Smooth muscle cell (in vitro differentiated cells): ENCODE measurements around the gene PARP12. TPM values are rescaled to one million over a fixed set of nuclear protein-coding genes. Genes with fewer than 3 reads are reported as not detected.

Source experiments
- DNase-seq: peaks from one replicate; lab custom pipeline; 2025; ENCODE audit not compliant: unreplicated experiment; lab: John Stamatoyannopoulos, UW
- H2AFZ ChIP-seq: fragments of 200-600 bp; sonication (generic); 2 replicates; pipeline ENCODE4 v1.6.0; 2016; ENCODE audit warnings: antibody characterized with exemption, low read depth, mild to moderate bottlenecking
- H3F3A ChIP-seq: fragments of 200-600 bp; sonication (generic); 2 replicates; pipeline ENCODE4 v1.6.0; 2017; ENCODE audit warnings: antibody characterized with exemption, low read depth
- H3K27ac ChIP-seq: fragments of 200-600 bp; sonication (generic); 2 replicates; pipeline ENCODE4 v1.5.1; 2016; ENCODE audit warnings: low read depth, mild to moderate bottlenecking
- H3K27me3 ChIP-seq: fragments of 200-600 bp; sonication (generic); 2 replicates; pipeline ENCODE4 v1.6.1; 2016; ENCODE audit warnings: low read depth, mild to moderate bottlenecking
- H3K36me3 ChIP-seq: fragments of 200-600 bp; sonication (generic); 2 replicates; pipeline ENCODE4 v1.5.1; 2016; ENCODE audit warnings: low read depth
- H3K4me1 ChIP-seq: fragments of 200-600 bp; sonication (generic); 2 replicates; pipeline ENCODE4 v1.5.1; 2016; ENCODE audit warnings: low read depth
- H3K4me2 ChIP-seq: fragments of 200-600 bp; sonication (generic); 2 replicates; pipeline ENCODE4 v1.6.0; 2016; ENCODE audit warnings: mild to moderate bottlenecking
- H3K4me3 ChIP-seq: fragments of 200-600 bp; sonication (generic); 2 replicates; pipeline ENCODE4 v1.5.1; 2016; ENCODE audit warnings: mild to moderate bottlenecking
- H3K79me2 ChIP-seq: fragments of 200-600 bp; sonication (generic); 2 replicates; pipeline ENCODE4 v1.6.0; 2016; ENCODE audit warnings: low read depth, mild to moderate bottlenecking
- H3K9ac ChIP-seq: fragments of 200-600 bp; sonication (generic); 2 replicates; pipeline ENCODE4 v1.6.0; 2016; ENCODE audit warnings: low read depth
- H3K9me3 ChIP-seq: fragments of 200-600 bp; sonication (generic); replicated peaks from 2 replicates; pipeline ENCODE4 v1.5.1; 2016; ENCODE audit warnings: low read depth
- H4K20me1 ChIP-seq: fragments of 200-600 bp; sonication (generic); 2 replicates; pipeline ENCODE4 v1.6.0; 2016; ENCODE audit warnings: low read depth
- WGBS: methylation state at CpG from one replicate; pipeline ENCODE4 v1.1.7; 2016; ENCODE audit warnings: low lambda C conversion rate; 5-methylcytosine and 5-hydroxymethylcytosine counted together
- polyA plus RNA-seq: library from polyadenylated mRNA; unstranded; fragments of >200 nt; fragmentation: Nextera tagmentation; extraction: Ambion mirVana; gene quantifications from 2 replicates; pipeline ENCODE4 v1.2.1, GENCODE V29; 2016
- total RNA-seq: library from RNA; depleted of rRNA; stranded (reverse); fragments of >200 nt; gene quantifications from 2 replicates; pipeline ENCODE4 v1.2.3, GENCODE V29; 2014
- TF ChIP-seq, protein P1 (sequence below): fragments of 200-600 bp; sonication (generic); IDR thresholded peaks from 2 replicates; pipeline ENCODE4 v1.5.1; 2017; ENCODE audit warnings: borderline replicate concordance, mild to moderate bottlenecking, antibody characterized with exemption; ENCODE audit not compliant: insufficient read depth, poor library complexity, severe bottlenecking

The PARP12 gene
- total and polyA plus RNA-seq, 2 experiments from 2014 or later = 1.4 to 2.4 TPM

DNA sequence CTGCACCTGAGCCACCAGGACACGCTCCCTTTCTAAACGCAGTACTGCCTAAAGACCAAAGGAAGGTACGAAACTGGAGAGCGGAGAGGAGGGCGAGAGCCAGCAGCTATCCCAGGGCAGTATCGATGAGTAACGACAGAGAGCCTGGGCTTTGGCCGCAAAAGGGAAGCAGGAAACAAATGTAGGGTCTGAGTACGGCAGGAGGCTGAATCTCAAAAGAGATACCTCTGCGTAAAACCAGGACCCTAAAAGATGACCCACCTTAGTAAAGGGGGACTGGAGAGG lies 20.4 kb downstream of the PARP12 start:
- H3K79me2 ChIP-seq = no peaks in the 10 kb centered on the region
- no peak overlapping the region for H2AFZ ChIP-seq
- TF ChIP-seq, protein P1, sequence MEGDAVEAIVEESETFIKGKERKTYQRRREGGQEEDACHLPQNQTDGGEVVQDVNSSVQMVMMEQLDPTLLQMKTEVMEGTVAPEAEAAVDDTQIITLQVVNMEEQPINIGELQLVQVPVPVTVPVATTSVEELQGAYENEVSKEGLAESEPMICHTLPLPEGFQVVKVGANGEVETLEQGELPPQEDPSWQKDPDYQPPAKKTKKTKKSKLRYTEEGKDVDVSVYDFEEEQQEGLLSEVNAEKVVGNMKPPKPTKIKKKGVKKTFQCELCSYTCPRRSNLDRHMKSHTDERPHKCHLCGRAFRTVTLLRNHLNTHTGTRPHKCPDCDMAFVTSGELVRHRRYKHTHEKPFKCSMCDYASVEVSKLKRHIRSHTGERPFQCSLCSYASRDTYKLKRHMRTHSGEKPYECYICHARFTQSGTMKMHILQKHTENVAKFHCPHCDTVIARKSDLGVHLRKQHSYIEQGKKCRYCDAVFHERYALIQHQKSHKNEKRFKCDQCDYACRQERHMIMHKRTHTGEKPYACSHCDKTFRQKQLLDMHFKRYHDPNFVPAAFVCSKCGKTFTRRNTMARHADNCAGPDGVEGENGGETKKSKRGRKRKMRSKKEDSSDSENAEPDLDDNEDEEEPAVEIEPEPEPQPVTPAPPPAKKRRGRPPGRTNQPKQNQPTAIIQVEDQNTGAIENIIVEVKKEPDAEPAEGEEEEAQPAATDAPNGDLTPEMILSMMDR = no peak
- no peak overlapping the region for H3K27ac ChIP-seq
- H3K36me3 ChIP-seq = no peaks in the 10 kb centered on the region
- 91% methylated on average over 10 of the region's 10 CpGs for WGBS
- DNase-seq = no peak
- H3K4me1 ChIP-seq = no peaks in the 10 kb centered on the region
- H3K4me2 ChIP-seq = no peak overlapping the region
- no peak overlapping the region for H3K9ac ChIP-seq
- no peaks in the 10 kb centered on the region for H3F3A ChIP-seq
- H3K27me3 ChIP-seq = no peaks in the 10 kb centered on the region
- no peaks in the 10 kb centered on the region for H3K9me3 ChIP-seq
- no peak overlapping the region for H3K4me3 ChIP-seq
- no peaks in the 10 kb centered on the region for H4K20me1 ChIP-seq

DNA sequence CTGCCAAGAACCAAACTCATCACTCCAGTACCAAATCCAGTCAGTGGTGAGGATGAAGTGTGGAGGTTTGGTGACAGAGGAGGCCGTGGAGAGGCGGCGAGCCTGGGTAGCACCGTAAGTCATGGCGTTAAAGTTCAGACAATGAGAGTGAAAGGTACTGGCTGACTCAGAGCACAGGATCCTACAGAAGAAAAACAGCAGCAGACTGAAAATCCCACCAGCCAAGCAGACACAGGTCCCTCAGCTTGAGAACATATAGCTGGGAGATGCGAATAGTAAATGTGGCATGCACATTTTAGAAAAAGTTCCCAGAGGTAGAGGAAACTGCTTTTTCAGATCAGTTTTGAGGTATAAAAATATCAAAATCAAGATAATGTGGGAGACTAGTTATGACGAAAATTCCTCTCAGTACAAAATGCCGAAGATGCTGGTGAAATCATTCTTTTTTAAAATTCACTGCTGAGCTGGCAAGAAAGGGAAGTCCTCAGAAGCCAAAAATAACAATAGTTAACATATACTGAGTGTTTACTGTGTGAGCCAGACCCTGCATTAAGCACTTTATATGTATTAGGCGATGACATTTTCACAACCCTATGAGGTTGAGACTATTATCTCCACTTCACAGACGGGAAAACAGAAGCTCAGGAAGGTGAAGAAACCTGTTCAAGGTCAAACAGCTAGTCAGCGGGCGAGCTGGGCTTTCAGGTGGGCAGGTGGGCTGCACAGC lies 20.9 kb downstream of the PARP12 start:
- no peaks in the 10 kb centered on the region for H3F3A ChIP-seq
- H3K27ac ChIP-seq = no peak overlapping the region
- WGBS = 88% methylated on average over 12 of the region's 12 CpGs
- no peak overlapping the region for H3K4me3 ChIP-seq
- H3K36me3 ChIP-seq = no peaks in the 10 kb centered on the region
- H3K4me1 ChIP-seq = no peaks in the 10 kb centered on the region
- no peak overlapping the region for H2AFZ ChIP-seq
- DNase-seq = no peak
- no peak overlapping the region for H3K4me2 ChIP-seq
- no peaks in the 10 kb centered on the region for H4K20me1 ChIP-seq
- no peaks in the 10 kb centered on the region for H3K79me2 ChIP-seq
- H3K9ac ChIP-seq = no peak overlapping the region
- H3K9me3 ChIP-seq = no peaks in the 10 kb centered on the region
- no peaks in the 10 kb centered on the region for H3K27me3 ChIP-seq
- TF ChIP-seq, protein P1 = no peak

DNA sequence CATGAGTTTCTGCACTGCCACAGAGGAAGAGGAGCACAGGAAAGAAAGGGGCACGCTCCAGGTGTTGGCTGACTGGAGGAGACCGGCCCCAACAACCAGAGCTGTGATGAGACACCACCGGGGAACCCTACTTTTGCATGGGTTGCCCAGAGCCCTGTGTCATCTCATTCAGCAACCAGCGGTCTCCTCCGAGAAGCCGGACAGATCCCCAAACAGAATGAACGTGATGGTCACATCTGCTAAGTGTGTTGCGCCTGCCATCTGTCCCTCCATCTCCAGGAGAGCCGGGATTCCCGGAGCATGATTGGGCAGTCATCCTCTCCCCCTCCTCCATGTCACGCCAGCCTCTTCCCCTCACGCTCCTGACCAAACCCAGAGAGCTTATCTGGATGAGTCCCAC lies 22.9 kb downstream of the PARP12 start:
- no peaks in the 10 kb centered on the region for H3K36me3 ChIP-seq
- TF ChIP-seq, protein P1 = no peak
- H3F3A ChIP-seq = no peaks in the 10 kb centered on the region
- H3K27me3 ChIP-seq = no peaks in the 10 kb centered on the region
- DNase-seq = no peak
- 93% methylated on average over 12 of the region's 12 CpGs for WGBS
- H3K4me2 ChIP-seq = no peak overlapping the region
- no peak overlapping the region for H2AFZ ChIP-seq
- no peaks in the 10 kb centered on the region for H3K9me3 ChIP-seq
- H3K4me1 ChIP-seq = no peaks in the 10 kb centered on the region
- no peaks in the 10 kb centered on the region for H4K20me1 ChIP-seq
- no peak overlapping the region for H3K4me3 ChIP-seq
- no peaks in the 10 kb centered on the region for H3K79me2 ChIP-seq
- no peak overlapping the region for H3K9ac ChIP-seq
- H3K27ac ChIP-seq = no peak overlapping the region

DNA sequence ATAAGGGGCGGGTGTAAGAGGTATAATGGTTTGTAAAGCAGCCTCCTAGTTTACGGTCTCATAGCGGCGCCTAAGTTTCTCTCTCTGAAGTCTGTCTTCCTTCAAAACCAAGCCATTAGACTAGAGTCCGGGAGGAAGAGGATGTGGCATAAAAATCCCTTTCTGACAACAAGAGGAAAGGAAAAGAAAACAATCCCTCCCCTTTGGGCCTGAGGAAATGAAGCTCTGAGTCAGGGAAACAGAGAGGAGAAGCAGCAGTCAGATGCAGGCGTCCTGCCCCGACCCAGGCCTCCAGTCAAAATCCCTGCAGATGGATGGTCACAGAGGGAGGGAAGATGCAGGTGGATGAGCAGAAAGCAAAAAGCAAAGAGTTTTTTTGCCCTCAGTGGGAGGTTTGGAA lies 23.7 kb downstream of the PARP12 start:
- no peaks in the 10 kb centered on the region for H3K4me1 ChIP-seq
- WGBS = 79% methylated on average over 7 of the region's 7 CpGs
- H3K27ac ChIP-seq = no peak overlapping the region

More for the DNA sequence above, 23.7 kb downstream of the PARP12 start:
- Histone ChIP-seq H3K4me2 (no peak overlapping the region), H2AFZ (no peak overlapping the region), H3K9me3 (no peaks in the 10 kb centered on the region), H3K4me3 (no peak overlapping the region), H3K79me2 (no peaks in the 10 kb centered on the region), H3F3A (no peaks in the 10 kb centered on the region), H3K9ac (no peak overlapping the region), H4K20me1 (no peaks in the 10 kb centered on the region), H3K36me3 (no peaks in the 10 kb centered on the region), H3K27me3 (no peaks in the 10 kb centered on the region)
- no peak for DNase-seq
- TF ChIP-seq, protein P1 = no peak
